Stimulated activated CD4-positive, alpha-beta T cell treated with anti-CD3 and anti-CD28 coated beads, TNF-alpha, amount 100 ng/mL, for 4 hours (primary cell): Measurements from ENCODE around the gene TNPO1.
A peak's percentile ranks its signal among the peaks of the same experiment; 100 is the strongest.
"Not testable (repeated sequence)": the region's sequence is repeated elsewhere in the genome, so short reads cannot be mapped to it uniquely, and the experiment has no call there.

Source experiments
- DNase-seq, 3 experiments: peaks; one replicate each; pipeline ENCODE4 v3.0.0-alpha.2; 2020; ENCODE audit warnings: low read depth in 3 of 3

Gene TNPO1

GRCh38 chr5:72816284-72817075, at the start of gene TNPO1:
Gene TNPO1 (plus strand): TSS chr5:72816661. CDS start chr5:72816738, 77 bp downstream.
- DNase-seq = peak; percentile 65 to 73 (median 72)

GRCh38 chr5:72767289-72768010, 49.0 kb upstream of the TNPO1 start:
- no peak for DNase-seq

- no peak for DNase-seq
Measured at GRCh38 chr5:72770266-72770665, 46.2 kb upstream of the TNPO1 start.

GRCh38 chr5:72776684-72777083, 39.8 kb upstream of the TNPO1 start:
- no peak for DNase-seq

- DNase-seq = no peak
Measured at GRCh38 chr5:72779520-72779919, 36.9 kb upstream of the TNPO1 start.

- DNase-seq = no peak
Measured at GRCh38 chr5:72783354-72783753, 33.1 kb upstream of the TNPO1 start.

- no peak for DNase-seq
Measured at GRCh38 chr5:72784129-72784528, 32.3 kb upstream of the TNPO1 start.

GRCh38 chr5:72785801-72786200, 30.7 kb upstream of the TNPO1 start:
- no peak for DNase-seq

GRCh38 chr5:72786676-72787075, 29.8 kb upstream of the TNPO1 start:
- no peak for DNase-seq

- DNase-seq = no peak
Measured at GRCh38 chr5:72788866-72789505, 27.5 kb upstream of the TNPO1 start.

GRCh38 chr5:72790186-72790585, 26.3 kb upstream of the TNPO1 start:
- DNase-seq = no peak

- not testable (repeated sequence) for DNase-seq
Measured at GRCh38 chr5:72792662-72793061, 23.8 kb upstream of the TNPO1 start.

- no peak for DNase-seq
Measured at GRCh38 chr5:72796001-72796400, 20.5 kb upstream of the TNPO1 start.

- no peak for DNase-seq
Measured at GRCh38 chr5:72799721-72800120, 16.7 kb upstream of the TNPO1 start.

- not testable (repeated sequence) for DNase-seq
Measured at GRCh38 chr5:72808637-72809036, 7.8 kb upstream of the TNPO1 start.

GRCh38 chr5:72811849-72812248, 4.6 kb upstream of the TNPO1 start:
- DNase-seq = no peak

GRCh38 chr5:72812488-72812887, 4.0 kb upstream of the TNPO1 start:
- no peak for DNase-seq

- DNase-seq = no peak
Measured at GRCh38 chr5:72814104-72814503, 2.4 kb upstream of the TNPO1 start.

- DNase-seq = no peak
Measured at GRCh38 chr5:72814864-72815263, 1.6 kb upstream of the TNPO1 start.

- DNase-seq = peak in 1 of 3 experiments; percentile 9
Measured at GRCh38 chr5:72815580-72816283, 729 bp upstream of the TNPO1 start.

- DNase-seq = peak in 1 of 3 experiments; percentile 7
Measured at GRCh38 chr5:72817076-72817481, 618 bp downstream of the TNPO1 start.

- DNase-seq = no peak
Measured at GRCh38 chr5:72817671-72818266, 1.3 kb downstream of the TNPO1 start.
